Right lobe of liver (tissue), 6 donors: ENCODE measurements around the gene SLC6A11. TPM values are rescaled to one million over a fixed set of nuclear protein-coding genes. Genes with fewer than 3 reads are reported as not detected.

Source experiments
- ATAC-seq, 4 donors: fragments of 200-7000 bp; cut with Tn5 transposase; one replicate each; pipeline ENCODE4 v1.9.1; 2020; ENCODE audit warnings: mild to moderate bottlenecking in 4 of 4, moderate library complexity in 4 of 4
- DNase-seq, 3 donors: peaks; one replicate each; pipeline ENCODE4 v3.0.0-alpha.2; 2020
- H3K27ac ChIP-seq, 3 donors: fragments of 200-600 bp; one replicate each; pipeline ENCODE4 v1.8.0; 2022
- H3K27me3 ChIP-seq, 2 donors: fragments of 200-600 bp; one replicate each; pipeline ENCODE4 v1.8.0; 2022
- H3K36me3 ChIP-seq, 4 donors: fragments of 200-600 bp; sonication (generic) in 1 of 4; one replicate each; pipeline versions ENCODE4 v1.5.1 to v1.8.0; 2017 to 2022; ENCODE audit warnings: control low read depth in 1 of 4
- H3K4me1 ChIP-seq, 4 donors: fragments of 200-600 bp; sonication (generic) in 1 of 4; one replicate each; pipeline versions ENCODE4 v1.5.1 to v1.8.0; 2017 to 2022; ENCODE audit warnings: control low read depth in 1 of 4
- H3K4me3 ChIP-seq, 3 donors: fragments of 200-600 bp; one replicate each; pipeline ENCODE4 v1.8.0; 2022
- H3K9me3 ChIP-seq, 4 donors: fragments of 200-600 bp; sonication (generic) in 1 of 4; one replicate each; pipeline versions ENCODE4 v1.5.1 to v1.8.0; 2017 to 2022; ENCODE audit warnings: control low read depth in 1 of 4
- POLR2A ChIP-seq: fragments of 450-650 bp; IDR thresholded peaks from one replicate; pipeline ENCODE4 v1.6.1; 2017; ENCODE audit warnings: antibody characterized with exemption, mild to moderate bottlenecking
- WGBS: methylation state at CpG from one replicate; pipeline ENCODE4 v1.1.6; 2018; ENCODE audit warnings: low coverage, low lambda C conversion rate; ENCODE audit not compliant: insufficient coverage; ENCODE audit errors: missing lambda C conversion rate; 5-methylcytosine and 5-hydroxymethylcytosine counted together
- intact Hi-C, 2 donors: fragments of 100-400 bp; cut with DNase I; formaldehyde crosslinking; loops; one replicate each; pipeline versions ENCODE4 v1.11.2 to v1.14.1; 2022
- total RNA-seq, 6 experiments: library from RNA; depleted of rRNA in 2 of 6; stranded (reverse); fragments of >200 nt in 2 of 6; fragmentation: NEBNext Ultra II Directional in 3 of 6; extraction: Animal tissue kit (Norgen Biotek cat#: 25700) in 3 of 6; gene quantifications; one replicate each; pipeline versions ENCODE4 v1.1.0 to v1.2.4, GENCODE V29; 2016 to 2023
- TF ChIP-seq, protein P1 (sequence below), 4 donors: fragments of 200-600 bp in 3 of 4; fragments of 450-650 bp in 1 of 4; IDR thresholded peaks; one replicate each; pipeline versions ENCODE4 v1.5.1 to v1.8.0; 2016 to 2022; ENCODE audit warnings: antibody characterized with exemption in 4 of 4, mild to moderate bottlenecking in 2 of 4
- donor health status: DM: no; HTN: yes; CAD: no.
- donor health status: DM: no; HTN: no; CAD: no.
- donor health status: DM: no; HTN: no; CAD: no.
- donor health status: DM: no; HTN: yes; CAD: no.
- donor health status: DM: no; HTN: yes; CAD: no.

Gene SLC6A11
- total RNA-seq, 6 experiments from 2014 or later = 0.06 to 0.42 (median 0.12) TPM; not detected in 1

DNA sequence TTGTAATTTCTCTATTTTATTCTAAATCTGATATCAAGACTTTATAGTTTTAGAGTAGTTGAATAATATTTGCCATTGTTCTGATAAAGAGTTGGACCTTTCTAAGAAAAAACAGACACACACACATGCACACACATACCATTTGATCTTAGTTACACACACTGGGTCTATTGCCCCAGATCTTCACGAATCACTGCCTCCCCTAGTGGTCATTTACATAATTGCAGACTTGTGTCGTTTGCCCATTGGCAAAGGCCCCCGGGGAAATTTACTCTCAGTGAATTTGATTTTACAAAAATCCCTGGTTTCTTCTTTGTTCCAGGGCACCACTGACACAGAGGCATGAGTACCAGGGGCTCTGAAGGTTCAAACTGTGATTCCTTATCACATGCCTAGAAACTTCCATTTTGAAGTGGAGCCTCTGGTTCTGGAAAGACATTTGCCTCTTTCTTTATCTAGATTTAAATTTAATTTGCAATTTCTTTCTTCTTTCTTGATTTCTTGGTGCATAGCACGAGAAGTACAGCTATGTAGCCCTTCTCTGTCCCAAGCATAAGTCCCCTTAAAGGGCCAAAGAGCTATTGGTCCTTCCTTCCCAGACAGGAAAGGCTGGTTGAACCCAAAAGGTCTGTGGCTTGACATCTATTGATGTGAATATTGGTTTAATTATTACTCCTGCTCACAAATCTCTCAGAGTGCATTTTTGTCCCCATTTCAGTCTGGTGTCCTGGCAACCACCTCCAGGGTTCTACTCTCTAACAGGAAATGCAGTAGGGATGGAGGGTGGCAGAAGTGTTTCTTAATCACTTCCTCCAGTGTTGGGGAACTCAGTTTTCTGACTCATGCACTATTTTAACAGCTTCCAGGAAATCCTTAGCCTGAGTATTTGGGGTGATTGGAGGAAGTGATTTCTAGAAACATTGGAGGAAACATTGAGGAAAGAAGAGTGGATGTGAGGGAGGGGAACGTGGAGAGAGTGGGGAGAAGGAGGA lies 32.4 kb upstream of the SLC6A11 start:
- DNase-seq (no peak), ATAC-seq (peak; percentile 64 to 74 (median 70))
- intact Hi-C loops = no loop called here
- no peaks in the 10 kb centered on the region for H3K4me1 ChIP-seq
- no peaks in the 10 kb centered on the region for H3K27me3 ChIP-seq
- no peak overlapping the region for H3K27ac ChIP-seq
- no peaks in the 10 kb centered on the region for H3K9me3 ChIP-seq
- WGBS = 20% methylated on average over 5 of the region's 5 CpGs
- H3K36me3 ChIP-seq = no peaks in the 10 kb centered on the region
- H3K4me3 ChIP-seq = no peak overlapping the region
- TF ChIP-seq, protein P1, sequence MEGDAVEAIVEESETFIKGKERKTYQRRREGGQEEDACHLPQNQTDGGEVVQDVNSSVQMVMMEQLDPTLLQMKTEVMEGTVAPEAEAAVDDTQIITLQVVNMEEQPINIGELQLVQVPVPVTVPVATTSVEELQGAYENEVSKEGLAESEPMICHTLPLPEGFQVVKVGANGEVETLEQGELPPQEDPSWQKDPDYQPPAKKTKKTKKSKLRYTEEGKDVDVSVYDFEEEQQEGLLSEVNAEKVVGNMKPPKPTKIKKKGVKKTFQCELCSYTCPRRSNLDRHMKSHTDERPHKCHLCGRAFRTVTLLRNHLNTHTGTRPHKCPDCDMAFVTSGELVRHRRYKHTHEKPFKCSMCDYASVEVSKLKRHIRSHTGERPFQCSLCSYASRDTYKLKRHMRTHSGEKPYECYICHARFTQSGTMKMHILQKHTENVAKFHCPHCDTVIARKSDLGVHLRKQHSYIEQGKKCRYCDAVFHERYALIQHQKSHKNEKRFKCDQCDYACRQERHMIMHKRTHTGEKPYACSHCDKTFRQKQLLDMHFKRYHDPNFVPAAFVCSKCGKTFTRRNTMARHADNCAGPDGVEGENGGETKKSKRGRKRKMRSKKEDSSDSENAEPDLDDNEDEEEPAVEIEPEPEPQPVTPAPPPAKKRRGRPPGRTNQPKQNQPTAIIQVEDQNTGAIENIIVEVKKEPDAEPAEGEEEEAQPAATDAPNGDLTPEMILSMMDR (IDR thresholded peaks at IDR 0.05) = peak; percentile 67 to 78 (median 76)
- TF ChIP-seq POLR2A = no peak

DNA sequence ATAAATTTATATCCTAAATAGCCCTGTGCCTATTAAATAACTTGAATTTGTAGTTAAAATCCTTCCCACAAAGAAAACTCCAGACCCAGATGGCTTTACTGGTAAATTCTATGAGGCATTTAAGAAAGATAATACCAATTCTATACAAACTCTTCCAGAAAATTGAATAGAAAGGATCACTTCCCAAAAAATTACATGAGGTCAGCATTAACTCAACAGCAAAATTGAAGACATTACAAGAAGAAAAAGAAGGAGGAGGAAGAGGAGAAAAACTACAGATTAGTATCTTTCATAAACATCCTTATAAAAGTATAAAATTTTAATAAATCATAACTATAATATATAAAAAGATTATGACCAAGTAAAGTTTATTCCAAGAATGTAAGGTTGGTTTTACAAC lies 29.4 kb upstream of the SLC6A11 start:
- Histone ChIP-seq H3K27ac (no peak overlapping the region), H3K4me1 (no peaks in the 10 kb centered on the region), H3K9me3 (no peaks in the 10 kb centered on the region), H3K4me3 (no peak overlapping the region), H3K36me3 (no peaks in the 10 kb centered on the region), H3K27me3 (no peaks in the 10 kb centered on the region)
- DNase-seq (no peak), ATAC-seq (no peak)
- no peak for TF ChIP-seq POLR2A
- TF ChIP-seq, protein P1 (IDR thresholded peaks at IDR 0.05) = no peak
- intact Hi-C loops = no loop called here

DNA sequence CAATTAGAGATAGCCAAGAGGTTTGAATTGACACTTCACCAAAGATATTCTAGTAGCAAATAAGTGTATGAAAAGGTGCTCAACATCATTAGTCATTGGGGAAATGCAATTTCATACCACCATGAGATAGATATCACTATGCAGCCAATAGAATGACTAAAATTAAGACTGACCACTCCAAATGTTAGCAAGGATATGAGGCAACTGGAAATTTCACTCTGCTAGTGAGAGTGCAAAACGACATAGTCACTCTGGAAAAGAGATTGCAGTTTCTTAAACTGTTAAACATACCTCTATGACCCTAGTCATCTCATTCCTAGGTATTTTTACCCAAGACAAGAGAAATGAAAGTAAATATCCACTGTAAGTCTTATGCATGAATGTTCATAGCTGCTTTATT lies 27.6 kb upstream of the SLC6A11 start:
- no peak overlapping the region for H3K27ac ChIP-seq
- whole genome bisulfite sequencing = 17% methylated on average over 1 of the region's 1 CpG
- intact Hi-C loops = no loop called here
- no peaks in the 10 kb centered on the region for H3K36me3 ChIP-seq
- no peaks in the 10 kb centered on the region for H3K27me3 ChIP-seq
- no peak for ATAC-seq
- H3K4me1 ChIP-seq = no peaks in the 10 kb centered on the region
- H3K9me3 ChIP-seq = no peaks in the 10 kb centered on the region
- no peak for DNase-seq
- no peak for TF ChIP-seq POLR2A
- TF ChIP-seq, protein P1 (IDR thresholded peaks at IDR 0.05) = no peak
- no peak overlapping the region for H3K4me3 ChIP-seq

DNA sequence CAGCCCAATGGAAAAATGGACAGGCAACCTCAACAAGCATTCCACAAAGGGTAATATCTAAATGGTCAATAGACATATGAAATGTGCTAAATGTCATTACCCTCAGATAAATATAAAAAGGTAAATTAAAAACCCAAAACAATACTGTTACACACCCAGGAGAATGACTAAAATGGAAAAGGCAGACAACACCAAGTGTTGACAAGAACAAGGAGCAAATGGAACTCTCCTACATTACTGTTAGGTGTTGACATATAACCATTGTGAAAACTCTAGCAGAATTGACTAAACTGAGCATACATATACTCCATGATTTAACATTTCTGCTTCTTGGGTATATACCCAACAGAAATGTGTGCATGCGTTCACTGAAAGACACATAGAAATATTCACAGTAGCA lies 25.3 kb upstream of the SLC6A11 start:
- H3K4me3 ChIP-seq = no peak overlapping the region
- DNase-seq (no peak), ATAC-seq (no peak)
- no peaks in the 10 kb centered on the region for H3K4me1 ChIP-seq
- intact Hi-C loops = no loop called here
- no peaks in the 10 kb centered on the region for H3K9me3 ChIP-seq
- H3K27me3 ChIP-seq = no peaks in the 10 kb centered on the region
- no peaks in the 10 kb centered on the region for H3K36me3 ChIP-seq
- 100% methylated on average over 1 of the region's 1 CpG for WGBS
- H3K27ac ChIP-seq = no peak overlapping the region
- TF ChIP-seq, protein P1 (IDR thresholded peaks at IDR 0.05) = no peak
- no peak for TF ChIP-seq POLR2A
